IPS DF 19.7 (cell line): Measurements from ENCODE around the gene SNED1.
"Not testable (repeated sequence)": the region's sequence is repeated elsewhere in the genome, so short reads cannot be mapped to it uniquely, and the experiment has no call there.

ENCODE experiments used
- DNase-seq: peaks from one replicate; pipeline ENCODE4 v3.0.0-alpha.2; 2013; ENCODE audit warnings: low read depth, low spot score

Gene SNED1

DNA sequence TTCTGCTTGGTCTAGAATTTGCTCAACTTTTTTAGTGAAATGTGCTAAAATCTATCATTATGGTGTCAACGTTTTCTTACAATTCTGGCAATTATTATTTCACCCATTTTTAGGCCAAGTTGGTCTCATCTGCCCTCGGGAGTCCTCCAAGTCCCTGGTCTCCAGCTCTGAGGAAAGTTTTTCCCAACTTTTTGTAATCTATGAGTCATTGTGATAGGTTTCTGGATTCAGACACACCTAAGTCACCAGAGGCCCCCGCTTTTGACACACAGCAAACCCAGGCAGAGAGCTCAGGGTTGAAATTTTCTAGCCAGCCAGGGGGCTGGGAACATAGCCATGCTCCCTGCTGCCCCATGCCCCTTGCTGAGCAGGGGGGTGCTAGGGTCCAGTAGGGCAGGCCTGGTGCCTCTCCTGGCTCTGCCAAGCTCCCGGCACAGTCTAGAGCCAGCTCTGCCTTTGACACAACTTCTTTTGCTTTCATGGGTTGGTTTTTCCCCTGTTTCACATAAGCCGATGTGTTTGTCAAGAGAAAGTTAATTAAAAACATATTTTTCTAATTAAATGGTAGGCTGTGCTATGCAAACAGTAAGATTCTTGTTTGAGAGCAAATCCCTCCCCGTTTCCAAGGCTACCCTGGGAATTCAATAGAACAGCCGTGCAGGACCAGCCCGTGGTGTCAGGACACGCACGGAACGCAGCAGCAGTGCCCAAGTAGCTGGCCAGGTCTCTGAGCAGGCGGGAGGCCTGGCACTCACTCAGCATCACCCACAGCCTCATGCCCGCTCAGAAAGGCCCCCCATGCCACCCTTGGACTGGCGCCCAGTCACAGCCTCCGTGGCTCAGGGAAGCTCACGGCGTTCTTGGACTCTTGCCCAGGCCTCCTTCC lies 25.5 kb upstream of the SNED1 start:
- DNase-seq, result no peak

DNA sequence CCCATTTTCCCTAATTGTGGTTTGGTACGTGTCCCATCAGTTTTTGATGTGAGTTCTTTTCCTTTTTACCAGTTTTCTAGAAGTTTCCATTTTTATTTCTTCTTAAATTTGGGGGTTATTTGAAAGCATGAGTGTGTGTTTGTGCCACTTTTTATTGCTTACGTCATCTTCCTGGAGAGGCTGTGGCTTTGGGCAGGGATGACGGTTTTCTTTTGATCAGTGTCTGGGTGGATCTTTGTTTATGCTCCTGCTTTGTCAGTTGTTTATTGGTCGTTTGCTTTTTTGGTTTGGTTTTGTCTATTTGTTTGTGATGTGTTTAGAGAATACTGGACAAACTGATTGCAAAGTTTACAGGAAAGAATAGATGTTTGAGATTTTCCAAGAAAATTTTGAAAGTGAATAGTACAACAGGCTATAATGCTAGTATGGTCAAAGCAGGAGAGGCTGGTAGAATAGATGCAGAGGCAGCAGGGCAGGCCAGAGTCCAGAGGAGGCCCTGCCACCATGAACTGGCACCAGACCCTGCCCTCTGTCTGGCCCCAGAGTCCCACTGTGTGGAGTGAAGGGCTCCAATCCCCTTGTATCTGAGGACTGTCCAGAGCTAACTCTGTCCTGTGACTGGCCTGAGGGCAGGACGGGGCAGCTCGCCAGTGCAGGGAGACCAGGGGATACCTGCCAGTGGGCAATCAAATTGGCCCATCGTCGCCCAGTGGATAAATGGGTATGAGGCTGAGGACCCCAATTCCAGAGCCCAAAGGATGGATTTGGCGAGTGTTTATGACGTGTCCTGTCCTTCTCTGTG lies 23.4 kb upstream of the SNED1 start:
- DNase-seq, result no peak

DNA sequence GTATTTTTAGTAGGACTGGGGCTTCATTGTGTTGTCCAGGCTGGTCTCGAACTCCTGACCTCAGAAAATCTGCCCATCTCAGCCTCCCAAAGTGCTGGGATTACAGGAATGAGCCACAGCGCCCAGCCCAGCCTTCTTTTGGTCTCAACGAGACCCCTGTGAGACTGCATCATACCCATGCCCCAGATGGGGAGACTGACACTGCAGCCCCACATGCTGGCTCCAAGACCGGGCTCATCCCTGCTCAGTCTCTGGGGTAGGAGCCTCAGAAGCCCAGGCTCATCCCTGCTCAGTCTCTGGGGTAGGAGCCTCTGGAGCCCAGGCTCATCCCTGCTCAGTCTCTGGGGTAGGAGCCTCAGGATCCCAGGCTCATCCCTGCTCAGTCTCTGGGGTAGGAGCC lies 22.5 kb upstream of the SNED1 start:
- DNase-seq, result not testable (repeated sequence)

DNA sequence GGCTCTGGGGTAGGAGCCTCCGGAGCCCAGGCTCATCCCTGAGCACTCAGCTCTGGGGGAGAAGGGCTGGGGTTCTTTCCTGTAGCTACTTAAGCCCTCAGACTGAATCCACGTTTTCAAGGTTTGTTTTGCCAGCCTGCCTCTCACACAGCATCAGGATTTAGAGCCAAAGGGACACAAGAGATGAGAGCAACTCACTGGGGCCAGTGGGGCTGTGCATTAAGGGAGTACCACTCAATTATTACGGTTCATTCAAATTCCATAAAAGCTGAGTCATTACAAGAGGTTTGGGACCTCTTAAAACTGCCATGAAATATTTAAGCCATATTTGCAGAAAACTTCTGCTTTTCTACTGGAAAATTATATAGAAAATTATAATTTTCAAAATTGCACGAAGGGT lies 17.1 kb upstream of the SNED1 start:
- DNase-seq, result no peak

DNA sequence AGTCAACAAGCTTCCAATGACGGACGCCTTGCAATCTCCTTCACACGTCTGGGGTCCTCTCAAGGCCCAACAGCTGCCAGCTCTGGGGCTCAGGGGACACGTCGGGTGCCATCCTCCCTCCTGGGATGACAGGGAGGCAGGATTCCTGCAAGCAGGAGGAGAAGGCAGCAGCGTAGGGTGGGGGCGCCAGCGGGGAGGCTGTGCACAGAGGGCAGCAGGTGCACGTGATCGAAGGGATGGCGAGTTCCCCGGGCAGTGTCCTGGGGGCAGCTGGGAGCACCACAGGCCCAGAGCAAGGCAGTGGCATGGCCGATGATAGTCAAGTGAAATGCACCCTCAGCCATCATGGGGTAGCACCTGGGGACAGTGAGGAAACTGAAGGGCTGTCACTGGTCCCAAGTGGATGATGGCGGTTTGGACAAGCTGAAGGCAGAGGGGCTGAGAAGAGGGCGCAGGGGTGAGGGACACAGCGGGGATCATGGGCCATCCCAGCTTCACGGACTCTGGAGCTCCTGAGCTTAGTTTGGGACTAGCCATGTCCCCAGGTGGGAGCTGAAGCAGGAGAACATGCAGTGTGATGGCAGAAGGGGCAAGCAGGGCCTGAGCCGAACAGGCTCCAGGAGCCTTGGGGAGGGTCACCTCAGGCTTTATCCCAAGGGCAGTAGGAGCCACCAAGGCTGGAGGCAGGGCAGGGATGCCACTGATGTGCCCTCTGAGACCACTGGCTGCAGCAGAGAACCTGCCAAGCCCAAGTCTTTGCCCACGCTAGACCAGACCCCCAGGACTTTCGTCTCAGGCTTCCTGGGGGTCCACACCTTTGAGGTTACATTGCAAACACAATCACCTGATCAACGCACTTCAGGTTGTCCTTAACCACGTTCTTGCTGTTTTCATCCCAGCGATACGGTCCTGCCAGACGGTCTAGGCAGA lies 16.3 kb upstream of the SNED1 start:
- DNase-seq, result no peak

DNA sequence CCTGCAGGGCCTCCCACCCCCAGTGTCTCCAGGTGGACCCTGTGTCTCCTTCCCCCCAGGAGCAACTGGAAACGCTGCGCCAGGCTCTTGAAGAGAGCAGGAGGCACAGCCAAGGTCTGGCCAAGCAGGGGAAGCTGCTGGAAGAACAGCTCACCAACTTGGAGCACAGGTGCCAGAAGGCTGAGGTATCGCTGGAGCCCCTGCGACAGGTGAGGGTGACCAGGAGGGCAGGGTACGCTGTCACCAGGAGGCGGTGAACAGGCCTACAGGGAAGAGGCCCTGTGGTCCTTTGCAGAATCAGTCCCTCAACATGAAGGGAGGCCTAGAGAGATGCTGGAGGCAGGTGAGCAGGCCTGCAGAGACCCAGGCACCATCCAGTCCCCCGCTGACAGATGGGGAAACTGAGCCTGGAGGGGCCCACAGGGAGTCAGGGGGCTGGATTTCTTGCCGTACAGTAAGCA lies 15.6 kb upstream of the SNED1 start:
- DNase-seq, result no peak

DNA sequence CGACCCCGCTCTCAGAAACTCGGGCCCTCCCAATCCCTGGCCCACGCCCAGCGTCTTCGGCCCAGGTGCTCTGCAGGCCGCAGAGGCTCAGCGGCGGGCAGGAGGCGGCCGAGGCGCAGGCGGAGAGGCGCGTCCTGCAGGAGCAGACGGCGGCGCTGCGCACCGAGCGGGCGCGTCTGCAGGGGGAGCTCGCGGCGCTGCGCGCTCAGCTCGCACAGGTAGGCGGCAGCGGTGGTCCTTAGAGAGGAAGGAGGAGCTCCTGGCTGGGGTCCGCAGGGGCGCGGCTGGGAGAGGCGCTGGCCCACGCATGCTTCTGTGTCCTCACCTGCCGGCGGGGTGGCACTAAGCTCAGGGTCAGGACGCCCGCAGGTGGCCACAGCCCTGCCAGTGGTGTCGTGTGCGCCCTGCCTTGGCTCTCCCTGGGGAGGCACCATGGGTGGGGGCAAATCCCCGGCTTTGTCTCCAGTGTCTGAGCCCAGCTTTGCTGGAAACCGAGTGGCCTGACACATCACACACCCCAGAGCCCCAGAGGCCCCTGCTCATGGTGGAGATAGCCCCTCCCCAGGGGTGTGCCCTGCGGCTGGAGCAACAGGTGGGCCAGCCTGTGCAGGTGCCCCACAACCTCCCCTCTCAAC lies 14.9 kb upstream of the SNED1 start:
- peak; percentile 45 for DNase-seq

DNA sequence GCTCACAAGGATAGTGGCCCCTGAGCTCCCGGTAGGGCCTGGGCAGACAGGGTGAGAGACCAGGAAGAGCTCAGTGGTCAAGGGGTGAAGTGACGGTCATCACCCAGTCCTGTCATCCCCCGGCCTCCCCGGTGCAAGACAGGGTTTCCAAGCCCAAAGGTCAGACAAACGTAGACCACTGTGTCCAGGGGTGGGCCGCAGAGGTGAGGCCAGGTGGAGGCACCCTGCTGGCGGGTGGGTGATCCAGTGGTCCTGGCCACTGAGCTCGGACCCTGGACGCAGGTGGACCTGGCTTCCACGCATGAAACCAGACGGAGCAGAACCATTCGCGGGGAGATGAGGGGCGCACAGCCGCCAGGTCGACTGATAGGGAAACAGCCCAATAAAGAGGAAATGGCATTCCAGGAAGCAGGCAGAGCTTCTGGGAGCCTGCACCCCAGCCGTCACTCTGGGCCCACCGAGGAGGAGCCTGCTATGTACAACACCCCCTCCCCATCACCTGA lies 14.4 kb upstream of the SNED1 start:
- no peak for DNase-seq

DNA sequence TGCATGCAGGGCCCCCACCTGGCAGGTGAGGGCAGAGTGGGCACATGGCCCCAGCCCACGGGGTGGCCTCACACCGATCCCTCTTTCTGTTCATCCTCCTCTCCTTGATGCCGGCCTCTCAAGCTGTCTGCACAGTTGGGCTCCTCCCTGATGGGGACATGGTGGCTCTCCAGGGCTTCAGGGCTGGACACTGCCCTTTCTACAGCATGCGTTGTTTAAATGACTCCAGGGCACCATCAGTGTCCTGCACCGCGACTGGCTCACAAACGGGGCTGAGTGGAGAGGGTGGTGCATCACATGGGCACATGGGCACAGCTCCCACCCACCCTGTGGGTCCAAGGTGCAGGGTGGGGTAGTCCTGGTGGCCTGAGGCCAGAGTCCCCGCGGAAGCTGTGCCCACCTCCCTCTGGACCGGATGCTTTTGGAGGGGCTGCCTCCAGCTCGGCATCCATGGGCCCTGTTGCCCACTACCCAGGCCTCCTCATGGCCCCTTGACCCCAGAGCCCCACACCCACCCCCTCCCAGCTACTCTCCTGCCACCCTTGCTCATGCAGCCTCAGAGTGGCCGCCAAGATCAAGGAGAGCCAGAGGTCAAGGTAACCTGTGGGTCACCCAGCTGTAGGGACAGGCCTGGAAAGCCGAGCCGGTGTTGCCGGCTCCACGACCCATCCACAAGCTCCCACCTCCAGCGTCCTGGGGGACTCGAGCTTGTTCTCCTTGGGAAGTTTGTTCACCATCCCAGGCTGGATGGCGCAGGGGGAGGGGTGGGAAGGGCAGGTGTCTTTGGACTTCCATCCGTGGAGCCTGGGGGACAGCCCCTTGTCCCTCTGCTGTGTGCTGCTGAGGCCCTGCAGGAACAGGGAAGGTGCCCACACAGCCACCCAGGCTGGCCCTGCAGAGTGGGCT lies 12.3 kb upstream of the SNED1 start:
- no peak for DNase-seq

DNA sequence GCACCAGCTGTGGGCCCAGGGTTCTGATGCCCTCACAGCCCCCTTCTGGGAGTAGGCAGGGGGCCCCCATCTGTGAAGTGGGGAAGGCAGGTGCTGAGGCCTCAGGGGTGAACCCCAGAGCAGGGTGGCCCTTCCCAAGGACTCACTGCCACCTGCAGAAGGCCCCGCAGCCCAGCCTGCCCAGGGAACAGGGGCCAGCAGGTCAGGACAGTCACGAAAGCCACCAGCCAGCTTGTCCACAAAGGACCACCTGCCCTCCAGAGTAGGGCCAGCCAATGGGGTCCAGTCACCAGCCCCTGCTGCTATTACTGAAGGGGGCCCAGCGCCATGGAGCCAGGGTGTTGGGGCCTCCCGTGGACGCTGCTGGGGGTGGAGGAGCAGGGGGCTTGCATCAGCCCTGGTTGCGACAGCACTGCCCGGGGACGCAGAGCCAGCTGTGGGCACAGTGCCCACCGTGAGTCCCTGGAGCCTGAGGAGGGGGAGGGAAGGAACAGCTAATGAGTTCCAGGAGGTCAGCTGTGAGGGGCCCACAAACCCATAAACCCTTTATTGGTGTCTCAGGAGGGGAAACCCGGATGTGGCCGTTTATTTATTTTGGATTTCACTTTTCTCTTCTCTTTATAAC lies 11.5 kb upstream of the SNED1 start:
- no peak for DNase-seq

DNA sequence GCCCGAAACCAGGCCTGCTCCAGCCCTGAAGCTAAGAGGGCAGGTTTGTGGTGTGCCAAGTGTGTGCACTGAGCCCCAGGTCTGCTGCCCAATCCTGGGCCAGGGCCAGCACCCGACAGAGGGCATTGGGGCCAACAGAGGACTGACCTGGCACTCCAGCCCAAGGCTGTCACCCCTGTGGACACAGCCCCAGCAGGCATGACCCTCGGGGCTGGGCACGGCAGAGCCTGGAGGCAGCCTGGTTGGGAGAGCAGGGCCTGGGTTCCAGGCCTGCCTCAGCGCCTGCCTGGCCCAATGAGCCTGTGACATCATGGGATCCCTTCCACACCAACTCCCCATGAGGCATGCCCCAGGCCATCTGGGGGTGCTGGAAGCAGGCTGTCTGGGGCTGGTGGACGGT lies 10.8 kb upstream of the SNED1 start:
- no peak for DNase-seq

DNA sequence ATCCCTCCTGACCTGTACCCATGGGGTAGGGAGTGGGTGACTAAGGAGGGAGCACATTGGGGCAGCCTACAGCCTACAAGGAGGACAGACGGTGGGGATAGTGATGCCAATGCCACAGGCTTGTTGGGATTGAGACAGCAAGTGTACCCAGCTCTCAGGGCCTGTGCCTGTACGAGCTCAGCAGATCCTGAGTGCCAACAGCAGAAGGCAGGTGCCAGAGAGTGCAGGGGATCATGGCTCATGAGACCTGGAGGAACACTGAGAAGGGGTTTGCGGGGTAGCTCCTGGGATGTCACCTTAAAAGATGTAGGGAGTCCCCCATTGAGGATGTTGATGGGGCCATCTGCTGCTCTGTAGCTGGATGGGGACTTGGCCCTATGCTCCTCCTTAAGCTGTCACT lies 10.3 kb upstream of the SNED1 start:
- DNase-seq, result no peak

DNA sequence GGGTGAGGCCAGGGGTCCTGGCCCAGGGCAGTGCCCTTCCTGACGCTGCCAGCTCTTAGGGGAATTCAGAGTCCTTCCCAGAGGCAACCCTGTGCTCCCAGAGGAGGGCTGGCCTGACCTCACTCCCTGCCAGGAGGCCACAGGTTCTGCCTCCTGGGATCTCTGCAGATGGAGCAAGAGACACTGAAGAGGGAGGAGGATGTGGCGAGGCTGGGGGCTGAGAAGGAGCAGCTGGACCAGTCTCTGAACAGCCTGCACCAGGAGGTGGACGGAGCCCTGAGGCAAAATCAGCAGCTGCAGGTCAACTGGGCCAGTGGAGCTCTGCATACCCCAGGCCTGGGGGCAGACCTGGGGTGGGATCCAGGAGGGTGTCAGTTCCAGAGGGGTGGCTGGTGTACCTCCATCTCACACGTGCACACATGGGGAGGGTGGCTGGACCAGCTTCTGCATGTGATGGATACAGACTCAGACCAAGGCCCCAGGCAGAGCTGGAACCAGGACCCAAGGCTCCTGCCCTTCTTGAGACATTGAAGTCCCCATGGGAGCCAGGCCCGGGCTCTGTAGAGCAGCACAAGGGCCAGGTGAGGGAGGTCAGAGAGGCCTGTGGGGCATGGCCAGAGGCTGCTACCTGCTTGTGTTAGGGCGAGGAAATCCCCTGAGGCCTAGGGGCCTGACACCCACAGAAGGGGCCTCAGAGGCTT lies 9.7 kb upstream of the SNED1 start:
- DNase-seq, result no peak

DNA sequence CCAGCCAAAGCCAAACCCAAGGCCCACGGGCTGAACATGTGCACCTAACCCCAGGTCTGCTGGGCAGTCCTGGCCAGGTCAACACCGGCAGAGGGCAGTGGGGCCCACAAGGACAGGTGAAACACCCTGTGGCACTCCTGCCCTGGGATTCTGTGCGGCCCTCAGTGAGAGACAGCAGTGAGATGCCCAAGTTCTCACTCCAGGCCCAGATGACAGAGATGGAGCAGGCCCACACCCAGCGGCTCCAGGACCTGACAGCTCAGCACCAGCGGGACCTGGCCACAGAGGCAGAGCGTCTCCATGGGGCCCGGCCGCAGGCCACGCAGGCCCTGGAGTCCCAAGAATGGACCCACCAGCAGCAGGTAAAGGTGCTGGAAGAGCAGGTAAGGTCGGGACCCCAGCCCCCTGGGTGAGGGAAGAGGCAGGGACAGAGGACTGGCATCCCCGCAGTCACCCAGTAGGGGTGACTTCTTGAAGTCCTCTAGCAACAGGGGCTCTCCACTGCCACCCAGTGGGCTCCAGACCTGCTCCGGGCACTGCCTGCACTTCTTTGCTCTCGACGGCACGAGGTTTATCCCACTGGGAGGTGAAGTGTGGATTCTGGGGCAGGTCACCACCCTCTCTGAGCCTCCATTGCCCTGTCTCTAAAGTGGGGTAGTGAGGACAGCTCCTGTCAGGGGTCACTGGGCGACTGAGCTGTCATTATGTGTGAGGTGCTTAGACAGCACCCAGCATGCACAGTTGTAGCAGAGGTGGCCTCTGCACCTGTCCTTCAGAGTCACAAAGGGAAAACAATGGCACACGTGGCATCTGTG lies 8.8 kb upstream of the SNED1 start:
- DNase-seq, result no peak

DNA sequence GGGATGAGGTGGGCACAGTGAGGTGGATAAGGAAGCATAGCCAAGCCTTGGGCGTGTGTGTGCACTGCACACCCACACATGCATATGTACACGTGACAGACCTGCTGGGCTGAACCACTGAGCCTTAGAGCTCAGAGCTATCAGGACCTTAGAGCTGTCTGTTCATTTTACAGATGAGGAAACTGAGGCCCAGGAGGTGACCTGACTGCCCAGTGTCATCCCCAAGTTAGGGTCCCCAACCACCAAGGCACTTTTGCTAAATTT lies 8.2 kb upstream of the SNED1 start:
- no peak for DNase-seq

DNA sequence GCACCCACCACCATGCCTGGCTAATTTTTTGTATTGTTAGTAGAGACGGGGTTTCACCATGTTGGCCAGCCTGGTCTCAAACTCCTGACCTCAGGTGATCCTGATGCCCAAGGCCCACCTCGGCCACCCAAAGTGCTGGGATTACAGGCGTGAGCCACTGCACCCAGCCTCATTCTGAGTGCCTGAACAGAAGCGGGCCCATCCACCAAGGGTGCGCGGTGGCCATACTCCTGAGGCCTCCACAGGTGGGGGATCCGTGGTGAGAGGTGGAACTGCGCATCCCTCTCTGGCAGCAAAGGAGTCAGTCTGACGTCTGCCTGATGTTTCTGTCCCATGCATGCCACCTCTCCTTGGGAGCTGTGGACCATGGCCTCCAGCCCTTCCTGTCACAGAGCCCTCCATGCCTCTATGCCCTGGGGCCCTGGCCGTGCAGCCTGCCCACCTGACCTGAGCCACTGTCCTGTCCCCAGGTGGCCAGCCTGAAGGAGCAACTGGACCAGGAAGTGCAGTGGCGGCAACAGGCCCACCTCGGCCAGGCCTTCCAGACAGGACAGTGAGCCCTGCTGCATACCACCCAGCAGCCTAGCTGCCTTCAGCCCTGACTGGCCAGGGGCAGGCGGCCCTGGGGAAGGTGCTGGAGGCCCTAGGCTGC lies 7.6 kb upstream of the SNED1 start:
- DNase-seq, result no peak

DNA sequence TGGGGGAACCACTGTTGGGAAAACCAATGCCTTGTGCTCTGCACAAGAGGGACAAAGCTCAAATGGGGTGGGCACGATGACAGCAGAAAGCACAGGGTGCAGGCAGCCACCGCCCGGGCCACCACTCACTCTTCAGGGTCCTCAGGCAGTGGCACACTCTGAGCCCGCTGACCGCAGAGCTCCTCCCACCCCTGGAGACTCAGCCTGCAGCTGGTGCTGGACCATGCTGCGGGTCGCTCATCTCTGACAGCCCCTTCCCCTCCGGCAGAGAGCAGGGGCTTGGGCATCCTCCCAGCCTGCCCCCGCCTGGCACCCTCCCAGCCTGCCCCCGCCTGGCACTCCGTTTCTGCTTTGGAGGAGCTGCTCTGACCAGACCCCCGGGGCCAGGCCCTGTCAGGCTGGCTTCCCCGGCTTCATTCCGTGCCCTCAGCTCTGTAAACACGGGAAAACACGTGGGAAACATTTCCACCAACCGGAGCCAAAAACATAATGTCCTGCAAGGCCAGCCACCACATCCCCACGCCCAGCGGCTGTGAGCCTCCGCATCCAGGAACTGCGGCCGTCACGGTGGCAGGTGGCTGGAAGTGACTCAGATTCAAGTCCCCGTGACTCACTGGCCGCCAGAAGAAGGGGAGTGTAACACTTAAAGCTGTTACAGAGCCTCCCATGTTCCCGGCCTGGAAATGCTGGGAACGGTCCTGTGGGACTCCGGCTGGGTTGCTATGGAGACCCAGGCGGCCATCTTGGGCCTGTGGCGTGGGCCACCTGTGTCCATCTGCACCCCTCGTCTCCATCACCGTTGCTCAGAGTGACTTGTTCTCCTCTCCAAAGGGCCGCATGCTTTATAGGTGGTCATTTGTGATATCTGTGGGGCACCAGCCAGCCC lies 6.8 kb upstream of the SNED1 start:
- DNase-seq, result no peak
